DMS79 treated with DMSO at 0.1 percent for 48 hours (cell line): Measurements from ENCODE around the gene LAMC3.
"Not testable (repeated sequence)": the region's sequence is repeated elsewhere in the genome, so short reads cannot be mapped to it uniquely, and the experiment has no call there.

Experiments used
- DNase-seq: peaks from one replicate; lab custom pipeline; 2025; lab: John Stamatoyannopoulos, UW

Gene LAMC3

DNA sequence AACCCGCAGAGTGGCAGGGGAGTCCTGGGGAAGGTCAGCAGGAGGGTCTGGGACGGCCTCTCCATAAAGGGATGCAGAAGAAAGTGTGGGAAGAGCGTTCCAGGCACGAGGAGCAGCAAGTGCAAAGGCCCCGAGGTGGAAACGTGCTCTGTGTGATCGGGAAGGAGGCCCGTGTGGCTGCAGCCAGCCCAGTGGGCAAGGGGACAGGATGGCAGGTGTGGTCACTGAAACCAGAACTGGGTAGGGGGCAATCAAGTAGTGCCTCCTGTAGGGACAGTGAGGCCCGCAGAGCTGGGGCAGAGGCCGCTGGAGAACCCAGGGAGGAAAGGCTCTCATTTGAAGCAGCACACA lies 16.3 kb upstream of the LAMC3 start:
- DNase-seq, result no peak

- DNase-seq, result no peak
Observed at GRCh38 chr9:130993303-130994030, 15.5 kb upstream of the LAMC3 start.

DNA sequence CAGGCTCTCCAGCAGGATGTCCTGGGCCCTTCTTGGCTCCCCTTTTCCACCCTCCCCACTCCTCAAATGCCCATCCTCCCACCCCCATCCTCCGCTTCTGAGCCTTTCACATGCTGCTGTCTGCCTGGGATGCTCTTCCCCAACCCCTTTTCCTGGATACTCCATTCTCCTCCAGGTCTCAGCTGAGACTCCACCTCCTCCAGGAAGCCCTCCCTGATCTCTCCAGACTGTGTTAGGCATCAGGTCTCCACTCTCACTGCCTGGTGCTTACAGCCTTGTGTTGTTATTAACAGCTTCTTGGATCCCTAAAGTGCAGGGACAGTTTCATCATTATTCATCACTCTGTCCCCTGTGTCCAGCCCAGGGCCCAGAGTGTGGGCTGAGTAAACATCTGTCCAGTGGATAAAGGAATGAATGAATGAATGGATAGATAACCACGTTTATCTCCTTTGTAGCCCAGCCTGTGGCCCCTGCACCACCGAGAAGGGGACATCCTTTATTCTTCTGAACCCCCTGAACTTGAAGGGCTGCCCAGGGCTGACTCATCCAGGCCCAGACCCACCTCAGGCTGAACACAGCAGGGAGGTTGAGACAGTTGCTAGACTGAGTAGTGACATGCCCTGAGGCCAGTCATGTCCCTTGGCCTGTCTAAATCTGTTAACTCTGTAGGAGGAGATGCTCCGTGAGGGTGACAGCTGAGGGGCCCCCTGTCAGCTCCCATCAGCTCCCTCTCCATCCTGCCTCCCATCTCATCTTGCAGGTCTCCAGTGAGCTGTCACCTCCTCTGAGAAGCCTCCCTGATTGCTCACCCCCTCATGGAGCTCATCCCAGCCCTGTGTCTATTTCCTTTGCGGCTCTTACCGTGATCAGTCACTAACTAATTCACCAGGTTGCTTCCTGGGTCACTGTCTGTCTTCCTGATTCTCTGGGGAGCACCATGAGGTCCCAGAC lies 14.6 kb upstream of the LAMC3 start:
- no peak for DNase-seq

DNA sequence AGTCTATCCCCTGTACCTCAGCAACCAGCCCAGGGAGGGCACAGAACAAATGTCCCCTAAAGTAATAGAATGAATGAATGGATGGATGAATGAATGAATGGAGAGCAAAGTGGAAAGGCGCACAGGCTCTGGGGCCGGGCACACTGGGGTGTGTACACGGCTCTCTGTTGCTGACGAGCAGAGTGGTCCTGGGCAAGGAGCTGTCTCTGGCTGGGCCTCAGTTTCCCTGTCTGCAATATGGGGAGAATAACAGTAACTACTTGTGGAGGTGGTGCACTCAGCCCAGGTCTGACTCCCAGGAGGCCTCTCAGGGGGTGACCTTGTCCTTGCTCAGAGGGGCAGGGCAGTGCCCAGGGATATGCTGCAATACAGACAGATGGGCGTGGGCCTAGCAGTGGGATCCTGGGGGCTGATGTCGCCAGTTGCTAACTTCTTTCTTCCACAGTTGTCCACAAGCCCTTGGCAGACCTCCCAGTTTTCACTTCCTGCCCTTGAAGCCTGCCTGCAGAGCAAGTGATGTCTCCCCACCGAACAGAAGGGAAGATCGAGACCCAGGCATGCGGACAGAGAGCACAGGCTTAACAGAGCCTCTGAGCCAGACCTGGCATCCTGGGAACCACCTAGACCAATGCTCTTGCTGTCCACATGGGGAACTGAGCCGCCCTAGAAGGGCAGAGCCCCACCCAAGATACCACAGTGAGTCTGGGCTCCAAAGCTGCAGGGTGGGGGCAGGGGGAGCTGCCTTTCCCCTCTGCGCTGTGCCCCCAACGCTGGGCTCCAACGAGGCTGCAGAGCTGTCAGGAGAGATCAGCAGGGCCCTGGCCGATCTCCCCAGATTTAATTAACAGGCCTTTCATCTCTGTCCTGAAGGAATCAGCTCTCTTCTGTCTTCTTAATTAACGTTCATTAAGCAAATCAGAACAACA lies 13.6 kb upstream of the LAMC3 start:
- no peak for DNase-seq

GRCh38 chr9:130996205-130996604 lies 12.8 kb upstream of the LAMC3 start:
- no peak for DNase-seq

GRCh38 chr9:130996676-130997394 lies 12.1 kb upstream of the LAMC3 start:
- DNase-seq, result no peak

GRCh38 chr9:130997395-130997684 lies 11.6 kb upstream of the LAMC3 start:
- no peak for DNase-seq

- DNase-seq, result peak; percentile 73
Observed at GRCh38 chr9:130997925-130998596, 10.9 kb upstream of the LAMC3 start.

DNA sequence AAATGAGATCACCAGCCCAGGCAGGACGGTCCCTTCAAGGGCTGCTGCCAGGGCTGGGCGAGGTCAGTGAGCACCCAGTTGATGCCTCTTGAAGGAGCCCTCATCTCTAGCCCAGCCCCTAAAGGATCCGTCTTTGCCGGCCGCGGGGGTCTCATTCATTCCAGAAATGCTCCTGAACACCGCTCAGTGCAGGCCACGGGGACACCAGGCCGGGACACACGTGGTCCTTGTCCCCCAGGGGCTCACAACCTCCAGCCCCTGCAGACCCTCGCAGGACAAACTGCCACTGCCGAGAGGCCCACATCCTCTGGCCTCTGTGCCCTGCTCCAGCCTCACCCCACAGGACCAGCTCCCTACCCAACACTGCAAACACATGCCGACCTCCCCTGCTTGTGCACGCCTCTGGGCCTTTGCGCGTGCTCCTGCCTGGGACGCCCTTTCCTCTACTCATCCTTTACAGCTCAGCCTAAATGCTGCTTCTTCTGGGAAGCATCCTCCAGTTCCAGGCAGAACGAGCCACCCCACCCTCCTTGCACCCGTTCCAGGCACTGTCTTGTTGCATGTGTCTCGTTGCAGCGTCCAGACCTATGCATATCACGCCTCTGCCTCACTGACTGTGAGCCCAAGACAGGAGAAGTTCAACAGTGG lies 10.3 kb upstream of the LAMC3 start:
- DNase-seq, result no peak

GRCh38 chr9:130999245-130999623 lies 9.7 kb upstream of the LAMC3 start:
- DNase-seq, result no peak

- DNase-seq, result not testable (repeated sequence)
Observed at GRCh38 chr9:131000526-131000925, 8.4 kb upstream of the LAMC3 start.

GRCh38 chr9:131001021-131001420 lies 8.0 kb upstream of the LAMC3 start:
- no peak for DNase-seq

- no peak for DNase-seq
Observed at GRCh38 chr9:131001990-131002389, 7.0 kb upstream of the LAMC3 start.

- DNase-seq, result no peak
Observed at GRCh38 chr9:131006601-131007000, 2.4 kb upstream of the LAMC3 start.

DNA sequence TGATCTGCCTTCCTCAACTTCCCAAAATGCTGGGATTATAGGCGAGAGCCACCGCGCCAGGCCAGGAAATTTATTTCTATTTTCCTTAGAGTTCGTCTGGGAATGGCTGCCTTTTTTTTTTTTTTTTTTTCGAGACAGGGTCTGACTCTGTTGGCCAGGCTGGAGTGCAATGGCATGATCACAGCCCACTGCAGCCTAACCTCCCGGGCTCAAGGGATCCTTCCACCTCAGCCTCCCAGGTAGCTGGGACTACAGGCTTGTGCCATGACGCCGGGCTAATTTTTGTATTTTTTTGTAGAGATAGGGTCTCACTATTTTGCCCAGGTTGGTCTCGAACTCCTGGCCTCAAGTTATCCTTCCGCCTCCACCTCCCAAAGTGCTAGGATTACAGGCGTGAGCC lies 888 bp upstream of the LAMC3 start:
- no peak for DNase-seq

DNA sequence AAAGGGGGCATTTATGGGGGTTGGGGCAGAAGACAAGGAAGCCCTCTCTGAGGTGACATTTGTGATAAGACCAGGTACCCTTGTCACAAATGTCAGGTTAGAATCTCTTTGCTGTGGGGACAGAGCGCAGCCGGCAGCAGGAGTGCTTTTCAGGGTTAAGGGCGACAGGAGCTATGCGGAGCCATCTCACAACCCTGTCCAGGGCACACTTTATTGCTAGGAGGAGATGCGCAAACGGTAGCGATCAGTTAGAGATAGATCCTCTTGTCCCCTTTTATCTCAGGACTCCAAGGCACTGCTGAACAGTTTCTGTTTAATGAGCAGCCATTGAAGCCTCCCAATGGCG lies 438 bp upstream of the LAMC3 start:
- no peak for DNase-seq

DNA sequence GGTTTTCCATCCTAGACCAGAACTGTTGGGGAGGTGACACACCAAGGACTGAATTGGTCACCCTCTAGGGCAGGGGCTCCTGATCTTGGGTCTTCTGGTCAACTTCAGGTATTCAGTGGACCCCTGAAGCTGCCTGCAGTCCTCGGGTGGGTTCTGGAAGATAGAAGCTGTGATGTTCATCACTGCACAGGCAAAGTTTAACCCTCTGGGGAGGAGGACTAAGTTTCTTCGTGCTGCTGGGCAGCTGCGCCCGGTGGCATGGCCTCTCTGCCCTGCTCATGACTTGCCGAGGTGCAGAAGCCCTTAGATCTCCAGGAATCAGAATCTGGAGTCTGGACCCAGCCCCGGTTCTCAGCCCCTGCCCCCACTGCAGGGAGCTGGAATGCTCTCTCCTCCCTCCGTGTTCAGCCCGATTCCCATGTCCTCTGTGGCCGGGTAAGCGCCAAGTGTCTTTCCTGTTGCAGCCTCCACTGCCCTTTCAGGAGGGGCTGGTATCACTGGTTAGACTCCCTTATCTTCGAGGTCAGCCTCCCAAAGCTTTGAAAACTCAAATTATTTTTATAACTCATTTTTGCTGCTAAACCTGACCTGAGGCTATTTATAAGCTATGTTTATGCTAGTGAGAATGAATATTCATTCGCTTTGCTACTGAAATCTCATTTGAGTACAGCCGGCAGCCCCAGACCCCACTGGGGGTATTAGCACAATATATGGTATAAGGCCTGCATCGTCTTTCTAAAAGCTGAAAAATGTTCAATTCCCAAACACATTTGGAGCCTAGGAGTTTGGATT lies 1.7 kb downstream of the LAMC3 start:
- no peak for DNase-seq

- DNase-seq, result no peak
Observed at GRCh38 chr9:131011274-131012022, 2.5 kb downstream of the LAMC3 start.

DNA sequence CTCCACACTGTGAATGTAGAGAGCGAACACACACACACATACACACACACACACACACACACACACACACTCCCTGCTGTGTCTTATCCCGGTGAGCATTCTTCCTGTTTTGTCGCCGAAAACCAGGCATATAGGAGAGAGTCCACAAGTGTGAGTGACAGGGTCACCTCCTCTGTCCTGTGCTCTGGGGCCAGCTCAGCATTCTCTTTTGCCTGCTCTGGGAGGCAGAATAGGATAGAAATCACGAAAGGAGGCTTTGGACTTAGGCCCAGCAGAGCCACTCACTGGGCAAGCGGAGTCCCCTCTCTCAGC lies 3.0 kb downstream of the LAMC3 start:
- DNase-seq, result no peak
